ENCODE results near the gene SRC.

- no peak for TF ChIP-seq POLR2A (IDR thresholded peaks at IDR 0.05)
- TF ChIP-seq CTCF (IDR thresholded peaks at IDR 0.05), result no peak
Observed at GRCh38 chr20:37382482-37383120, 36.7 kb downstream of the SRC start.
